Omental fat pad (tissue), 4 donors: ENCODE results near the gene ATP12A. TPM values are rescaled to one million over a fixed set of nuclear protein-coding genes. Genes with fewer than 3 reads are reported as not detected.
A peak's percentile ranks its signal among the peaks of the same experiment; 100 is the strongest.
"Not testable (repeated sequence)": the region's sequence is repeated elsewhere in the genome, so short reads cannot be mapped to it uniquely, and the experiment has no call there.

Experiments
- ATAC-seq: fragments of 150-250 bp; one replicate; pipeline ENCODE4 v1.9.1; 2016; ENCODE audit warnings: mild to moderate bottlenecking, moderate library complexity; ENCODE audit not compliant: low FRiP score
- DNase-seq: peaks from one replicate; pipeline ENCODE4 v3.0.0-alpha.2; 2019; ENCODE audit warnings: low spot score
- CTCF ChIP-seq, 3 donors: fragments of 450-650 bp; IDR thresholded peaks; one replicate each; pipeline ENCODE4 v1.5.1; 2016 to 2017; ENCODE audit warnings: antibody characterized with exemption in 3 of 3, mild to moderate bottlenecking in 3 of 3, moderate library complexity in 2 of 3
- total RNA-seq, 4 donors: library from RNA; depleted of rRNA; stranded (reverse); fragments of >200 nt; gene quantifications; one replicate each; pipeline ENCODE4 v1.1.0, GENCODE V29; 2016

The ATP12A gene
- total RNA-seq, 4 donors from 2014 or later, result not detected

GRCh38 chr13:24725379-24725778, 45.2 kb downstream of the ATP12A start:
- TF ChIP-seq CTCF (IDR thresholded peaks at IDR 0.05), result no peak
- no peak for DNase-seq
- ATAC-seq, result no peak

GRCh38 chr13:24727731-24728601, 47.8 kb downstream of the ATP12A start:
- no peak for TF ChIP-seq CTCF (IDR thresholded peaks at IDR 0.05)
- DNase-seq (no peak), ATAC-seq (peak; percentile 93)

- ATAC-seq, DNase-seq: not testable (repeated sequence)
These were observed 50.8 kb downstream of the ATP12A start for GRCh38 chr13:24730873-24731567.

- no peak for TF ChIP-seq CTCF (IDR thresholded peaks at IDR 0.05)
- no peak for ATAC-seq
These were observed 54.7 kb downstream of the ATP12A start for GRCh38 chr13:24734950-24735349.

GRCh38 chr13:24737042-24737441, 56.8 kb downstream of the ATP12A start:
- ATAC-seq (no peak), DNase-seq (no peak)
- no peak for TF ChIP-seq CTCF (IDR thresholded peaks at IDR 0.05)

More at GRCh38 chr13:24734950-24735349, 54.7 kb downstream of the ATP12A start:
- no peak for DNase-seq

GRCh38 chr13:24738366-24738847, 58.2 kb downstream of the ATP12A start:
- no peak for TF ChIP-seq CTCF (IDR thresholded peaks at IDR 0.05)
- no peak for DNase-seq
- no peak for ATAC-seq

- no peak for TF ChIP-seq CTCF (IDR thresholded peaks at IDR 0.05)
- DNase-seq (no peak), ATAC-seq (no peak)
These were observed 60.0 kb downstream of the ATP12A start for GRCh38 chr13:24740014-24740890.
